ENCODE data around the gene PDE4D. TPM values are rescaled to one million over a fixed set of nuclear protein-coding genes. Genes with fewer than 3 reads are reported as not detected.
A peak's percentile ranks its signal among the peaks of the same experiment; 100 is the strongest.

Gene PDE4D
- total RNA-seq, 1 experiment from 2014 or later, result 33.9 TPM

- DNase-seq (ENCODE audit: low read depth), result no peak
Measured at GRCh38 chr5:59521476-59521875, 372.1 kb downstream of the PDE4D start.

DNA sequence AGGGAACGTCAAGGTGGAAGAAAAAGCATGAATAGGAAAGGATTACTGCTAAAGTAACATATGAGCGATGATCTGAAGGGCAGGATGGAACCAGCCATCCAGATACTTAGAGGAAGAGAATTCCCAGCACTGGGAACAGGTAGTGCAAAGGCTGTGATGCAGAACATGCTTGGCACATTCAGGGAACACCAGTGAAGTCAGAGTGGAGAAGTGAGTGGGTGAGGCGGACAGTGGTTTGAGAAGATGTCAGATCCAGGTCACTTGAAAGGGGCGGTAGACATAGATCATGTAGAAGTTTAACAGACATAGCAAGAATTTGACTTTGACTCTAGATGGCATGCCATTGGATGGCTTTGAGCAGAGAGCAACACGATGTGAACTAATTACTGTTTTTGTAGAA is 374.2 kb downstream of the PDE4D start:
- DNase-seq (ENCODE audit: low read depth), result no peak

DNA sequence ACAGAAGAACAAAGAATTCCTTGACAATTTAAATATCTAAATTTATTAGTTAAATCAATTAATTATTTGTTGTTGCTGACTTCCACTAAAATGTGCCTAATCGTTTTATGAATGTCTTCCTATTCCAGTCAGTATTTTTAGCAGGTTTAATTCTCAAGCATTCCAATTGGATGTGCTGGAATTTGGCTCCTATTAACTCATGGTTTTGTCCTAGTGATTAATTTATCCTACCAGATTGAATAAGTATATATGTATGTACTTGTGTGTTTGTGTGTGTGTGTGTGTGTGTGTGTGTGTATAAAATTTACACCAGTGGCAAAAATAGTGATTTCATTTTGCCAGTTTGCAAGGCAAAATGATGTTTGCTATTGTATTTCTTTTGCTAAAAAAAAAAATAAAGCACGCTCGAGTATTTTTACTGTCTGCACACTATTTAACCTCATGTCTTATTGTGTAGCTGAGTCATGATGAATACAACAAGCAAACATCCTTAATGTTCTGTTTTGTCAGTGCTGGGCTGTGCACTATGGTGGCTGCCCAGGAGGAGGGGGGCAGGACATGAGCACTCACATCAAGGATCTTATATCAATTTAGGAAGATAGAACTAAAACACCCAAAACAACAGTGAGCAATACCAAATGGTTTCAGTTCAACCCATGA is 375.5 kb downstream of the PDE4D start:
- peak; percentile 93 for DNase-seq (ENCODE audit: low read depth)

DNA sequence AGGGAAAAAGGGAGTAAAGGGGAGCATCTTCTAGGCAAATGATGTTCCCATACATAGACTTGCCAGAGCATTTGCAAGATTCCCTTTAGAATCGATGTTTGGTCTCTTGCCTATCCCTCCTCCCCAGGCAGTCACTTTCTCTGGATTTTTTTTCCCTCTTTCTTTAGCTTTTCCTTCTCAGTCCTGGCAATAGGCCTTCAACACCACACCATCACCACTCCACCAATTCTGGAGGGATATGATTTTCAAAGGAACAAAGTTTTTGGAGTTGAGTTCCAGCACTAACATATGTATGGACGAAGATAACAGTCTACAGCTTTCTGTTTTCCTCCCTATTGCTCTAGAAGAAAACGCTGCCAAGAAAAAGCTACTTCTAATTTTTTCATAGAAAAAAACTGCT is 377.4 kb downstream of the PDE4D start:
- no peak for DNase-seq (ENCODE audit: low read depth)

GRCh38 chr5:59506285-59506877 is 387.1 kb downstream of the PDE4D start:
- no peak for DNase-seq (ENCODE audit: low read depth)

GRCh38 chr5:59504043-59504442 is 389.5 kb downstream of the PDE4D start:
- no peak for DNase-seq (ENCODE audit: low read depth)

DNA sequence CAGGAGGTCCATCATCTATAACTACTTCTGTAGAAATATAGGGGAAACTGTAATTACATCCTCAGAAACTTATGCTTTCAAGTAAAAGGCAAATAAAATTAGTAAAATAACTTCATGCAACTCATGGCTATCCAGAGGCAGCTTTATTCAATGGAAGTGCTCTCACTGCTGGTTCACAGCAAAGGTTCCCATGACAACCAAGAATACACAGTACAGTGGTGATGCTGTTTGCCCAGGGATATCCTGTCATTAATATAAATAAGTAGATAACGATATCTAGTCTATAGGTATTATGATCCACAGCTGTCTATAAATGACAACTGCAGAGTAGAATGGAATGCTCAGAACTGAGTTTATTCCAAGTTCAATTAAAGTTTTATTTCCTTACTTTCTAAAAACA is 390.3 kb downstream of the PDE4D start:
- no peak for DNase-seq (ENCODE audit: low read depth)

GRCh38 chr5:59501316-59501715 is 392.2 kb downstream of the PDE4D start:
- DNase-seq (ENCODE audit: low read depth), result no peak

GRCh38 chr5:59500014-59500413 is 393.5 kb downstream of the PDE4D start:
- DNase-seq (ENCODE audit: low read depth), result no peak

DNA sequence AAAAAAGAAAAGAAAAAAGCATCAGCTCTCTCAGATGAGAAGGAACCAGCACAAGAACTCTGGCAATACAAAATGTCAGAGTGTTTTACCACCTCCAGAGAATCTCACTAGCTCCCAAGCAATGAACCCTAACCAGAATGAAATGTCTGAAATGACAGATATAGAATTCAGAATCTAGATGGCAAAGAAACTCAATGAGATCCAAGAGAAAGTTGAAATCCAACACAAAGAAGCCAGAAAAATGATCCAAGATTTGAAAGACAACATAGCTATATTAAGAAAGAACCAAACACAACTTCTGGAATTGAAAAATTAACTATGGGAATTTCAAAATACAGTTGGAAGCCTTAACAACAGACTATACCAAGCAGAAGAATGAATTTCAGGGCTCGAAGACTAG is 396.3 kb downstream of the PDE4D start:
- no peak for DNase-seq (ENCODE audit: low read depth)

DNA sequence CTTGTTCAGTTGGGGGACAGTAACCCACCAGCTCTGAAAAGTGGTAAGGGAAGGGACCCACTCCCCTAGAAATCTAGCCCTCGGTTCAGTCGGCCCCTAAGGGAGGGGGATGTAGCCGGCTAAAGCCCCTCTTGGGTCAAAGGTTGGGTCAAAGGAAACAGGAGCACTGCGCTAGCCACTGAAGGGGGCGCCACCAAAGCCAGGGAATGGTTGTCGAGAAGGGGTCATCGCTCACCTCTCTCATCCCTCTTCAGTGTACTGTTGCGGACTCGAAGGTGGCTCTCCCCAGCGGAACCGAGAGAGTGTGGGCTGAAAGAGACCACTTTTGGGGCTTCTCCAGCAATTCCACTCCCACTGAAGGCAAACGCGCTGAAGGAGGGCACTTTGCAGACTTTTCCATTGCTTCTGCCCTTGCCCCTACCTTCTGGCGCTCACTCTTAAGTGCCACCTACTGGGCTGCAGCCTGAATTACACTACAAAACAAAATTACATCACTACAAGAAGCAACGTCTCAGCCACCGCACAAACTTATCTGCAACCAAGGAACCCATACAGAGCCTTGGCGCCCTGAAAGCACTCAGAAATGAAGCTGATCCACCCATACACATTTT is 396.9 kb downstream of the PDE4D start:
- no peak for DNase-seq (ENCODE audit: low read depth)

- DNase-seq (ENCODE audit: low read depth), result no peak
Measured at GRCh38 chr5:59491945-59492344, 401.6 kb downstream of the PDE4D start.

DNA sequence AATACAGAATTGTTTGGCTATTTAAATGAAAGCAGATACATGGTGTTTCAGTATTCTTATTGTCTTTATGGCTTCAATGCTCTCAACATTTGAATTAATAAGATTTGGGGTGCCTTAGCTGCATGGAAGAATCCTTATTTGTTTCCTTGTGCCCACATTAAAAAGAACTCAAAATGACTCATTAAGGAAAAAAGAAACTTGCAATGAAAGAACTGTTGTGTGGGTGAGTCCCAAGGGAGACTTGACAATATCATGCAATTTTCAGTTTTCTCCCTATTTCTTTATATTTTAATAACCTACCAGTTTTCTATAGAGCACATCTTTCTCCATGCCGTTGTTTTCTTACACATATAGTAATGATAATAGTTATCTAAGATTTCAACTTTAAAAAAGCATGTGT is 404.0 kb downstream of the PDE4D start:
- peak; percentile 55 for DNase-seq (ENCODE audit: low read depth)

DNA sequence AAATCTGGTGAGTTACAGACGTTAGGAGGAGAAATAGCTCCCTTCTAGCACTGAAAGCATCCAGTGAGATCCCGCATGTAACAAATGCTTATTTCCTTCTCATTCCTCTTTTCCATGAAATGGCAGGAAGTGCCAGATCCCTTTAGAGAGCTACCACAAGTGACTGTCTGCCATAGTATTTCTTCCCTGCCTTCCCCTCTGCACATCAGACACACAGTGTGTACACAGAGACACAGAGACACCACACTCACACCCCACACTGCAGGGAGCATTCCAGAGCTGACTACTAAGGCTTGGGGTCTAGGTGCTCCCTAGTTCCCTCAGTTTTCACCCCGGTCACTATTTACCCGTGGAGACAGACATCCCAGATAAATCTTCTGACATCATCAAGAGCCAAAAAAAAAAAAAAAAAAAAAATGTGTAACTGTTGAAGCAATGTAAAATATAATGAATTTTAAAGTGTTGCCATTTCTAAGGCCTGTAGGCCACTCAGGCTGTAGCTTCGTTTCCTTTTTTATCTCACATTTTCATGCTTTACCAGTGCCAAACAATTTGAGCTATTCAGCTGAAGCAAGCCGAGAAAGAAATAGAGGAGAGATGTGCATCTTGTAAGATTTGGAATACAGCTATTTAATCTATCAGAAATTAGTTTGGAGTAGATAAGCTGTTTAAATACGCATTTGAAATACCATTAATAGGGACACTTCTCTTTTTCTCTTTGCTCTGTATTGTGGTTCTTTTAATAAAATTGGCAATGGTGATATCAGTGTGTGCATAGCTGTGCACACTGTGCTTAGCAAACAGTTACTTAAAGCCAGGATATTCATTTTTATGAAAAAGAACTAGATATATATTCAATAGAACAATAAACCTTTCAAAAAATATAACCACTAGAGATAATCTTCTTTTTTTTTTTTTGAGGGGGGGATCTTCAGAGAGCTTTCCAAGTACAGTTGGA is 405.5 kb downstream of the PDE4D start:
- DNase-seq (ENCODE audit: low read depth), result no peak

DNA sequence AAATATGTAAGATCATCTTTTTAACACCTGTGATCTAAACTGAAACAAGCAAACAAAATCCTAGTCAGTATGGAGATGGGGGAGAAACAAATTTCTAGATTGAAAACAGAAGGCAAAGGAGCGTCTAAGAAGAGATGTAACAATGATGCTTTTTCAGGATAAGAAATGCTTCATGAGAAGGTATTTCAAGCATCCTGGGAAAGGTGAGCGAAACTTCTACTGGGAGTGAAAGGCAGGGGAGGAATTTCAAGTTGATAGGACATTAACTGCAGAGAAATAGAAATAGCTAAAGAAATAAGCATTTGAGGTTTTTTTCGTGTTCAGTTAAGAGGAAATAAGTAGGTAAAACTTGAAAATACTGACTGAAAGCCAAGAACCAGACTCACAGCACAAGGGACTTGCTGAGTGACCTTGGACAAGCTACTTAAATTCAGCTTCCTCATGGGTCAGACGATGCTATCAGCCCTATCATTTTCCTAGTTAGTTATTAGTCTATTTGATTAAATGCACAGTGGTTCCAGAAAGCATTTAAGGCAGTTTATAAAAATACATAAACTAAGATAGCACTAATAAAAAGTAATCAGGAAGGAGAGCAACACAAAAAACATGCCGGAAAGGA is 406.3 kb downstream of the PDE4D start:
- no peak for DNase-seq (ENCODE audit: low read depth)

DNA sequence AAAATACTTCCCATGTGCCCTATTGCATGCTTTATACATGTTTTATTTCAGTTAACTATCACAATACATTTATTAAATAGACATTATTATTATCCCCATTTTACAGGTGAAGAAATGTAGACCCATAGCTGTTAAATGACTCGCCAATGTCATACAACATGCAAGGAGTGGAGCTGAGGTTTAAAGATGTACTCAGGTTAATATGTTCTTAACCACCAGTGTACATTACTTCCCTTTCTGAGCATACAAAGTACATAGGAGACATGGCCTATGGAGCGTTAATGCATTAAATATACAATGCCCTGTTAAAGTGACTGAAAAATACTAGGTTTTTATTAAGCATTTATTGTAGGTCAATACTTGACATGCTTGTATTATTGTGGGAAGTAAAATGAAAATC is 407.0 kb downstream of the PDE4D start:
- no peak for DNase-seq (ENCODE audit: low read depth)

- no peak for DNase-seq (ENCODE audit: low read depth)
Measured at GRCh38 chr5:59485629-59486439, 407.7 kb downstream of the PDE4D start.

DNA sequence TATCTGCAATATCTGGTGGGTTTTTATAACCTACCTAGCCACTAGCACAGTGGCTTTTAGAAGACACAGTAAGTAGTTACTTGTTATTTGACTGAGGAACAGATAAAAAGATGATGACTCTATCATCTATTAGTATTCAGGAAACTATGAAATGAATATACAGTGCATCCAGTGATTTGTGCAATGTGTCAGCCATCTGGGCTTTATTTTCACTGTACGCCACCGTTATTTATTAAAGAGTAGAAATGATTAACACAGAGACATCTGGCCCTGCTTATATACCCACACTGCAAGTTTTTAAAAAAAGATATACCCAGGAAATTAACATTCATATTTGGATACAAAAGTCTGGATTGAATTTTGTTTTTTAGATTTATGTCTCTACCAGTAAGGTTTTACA is 408.4 kb downstream of the PDE4D start:
- no peak for DNase-seq (ENCODE audit: low read depth)

DNA sequence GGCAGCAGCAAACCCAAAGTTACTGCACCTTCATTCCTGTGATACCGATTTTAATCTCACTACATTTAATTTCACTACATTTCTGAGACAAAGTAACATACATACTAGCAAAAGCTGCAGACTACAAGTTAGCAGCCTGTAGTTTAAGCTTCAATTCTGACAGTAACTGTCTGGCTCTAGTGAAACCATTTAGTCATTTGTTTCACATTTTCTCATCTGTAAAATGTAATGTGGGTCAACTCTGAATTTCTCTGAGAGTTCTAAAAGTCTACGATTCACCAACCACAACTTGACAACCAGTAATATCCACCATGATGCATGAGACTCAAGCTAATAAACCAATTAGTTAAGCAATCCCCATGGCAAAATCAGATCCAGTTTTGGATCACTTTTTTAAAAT is 408.9 kb downstream of the PDE4D start:
- DNase-seq (ENCODE audit: low read depth), result no peak

- DNase-seq (ENCODE audit: low read depth), result peak; percentile 14
Measured at GRCh38 chr5:59483971-59484472, 409.5 kb downstream of the PDE4D start.

DNA sequence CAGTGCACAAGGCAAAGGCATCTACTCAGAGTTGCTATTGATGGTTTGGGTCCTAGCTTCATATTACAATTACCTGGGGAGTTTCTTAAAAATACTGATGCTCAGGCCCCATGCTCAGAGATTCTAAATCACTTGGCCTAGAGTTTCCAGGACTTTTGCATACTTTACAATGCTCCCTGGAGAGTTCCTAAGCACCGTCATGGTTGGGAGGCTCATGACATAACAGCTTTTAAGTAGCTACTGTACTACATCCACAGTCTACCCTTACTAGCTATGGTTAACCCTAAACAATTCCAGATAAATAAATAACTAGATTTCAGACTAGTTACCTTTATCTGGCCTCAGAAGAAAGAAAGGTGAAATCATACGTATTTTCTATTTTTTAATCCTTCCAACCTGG is 414.4 kb downstream of the PDE4D start:
- peak; percentile 15 for DNase-seq (ENCODE audit: low read depth)

Data from LHCN-M2 (cell line).